Peyer's patch (tissue), 4 donors: ENCODE measurements around the gene RPA3.

Experiments used
- CTCF ChIP-seq, 6 experiments: fragments of 450-650 bp in 4 of 6; fragments of 200-600 bp in 2 of 6; sonication (generic) in 1 of 6; IDR thresholded peaks; one replicate each; pipeline ENCODE4 v1.5.1; 2017 to 2019; ENCODE audit warnings: antibody characterized with exemption in 6 of 6, mild to moderate bottlenecking in 3 of 6, moderate library complexity in 1 of 6
- POLR2A ChIP-seq, 2 donors: fragments of 450-650 bp; IDR thresholded peaks; one replicate each; pipeline ENCODE4 v1.5.1; 2017; ENCODE audit warnings: antibody characterized with exemption in 2 of 2, mild to moderate bottlenecking in 2 of 2, moderate library complexity in 2 of 2

GRCh38 chr7:7686811-7687508, 31.4 kb downstream of the RPA3 start:
- TF ChIP-seq CTCF (IDR thresholded peaks at IDR 0.05) (no peak), POLR2A (IDR thresholded peaks at IDR 0.05) (no peak)
